VCaP (cell line): ENCODE measurements around the gene ZDHHC11.
"Not testable (repeated sequence)": the region's sequence is repeated elsewhere in the genome, so short reads cannot be mapped to it uniquely, and the experiment has no call there.

Experiments
- H3K27ac ChIP-seq: fragments of 450-650 bp; 2 replicates; pipeline ENCODE4 v1.5.1; 2017
- TF ChIP-seq, protein P1 (sequence below): fragments of 450-650 bp; conservative IDR thresholded peaks from 2 replicates; pipeline ENCODE4 v1.5.1; 2017; ENCODE audit warnings: mild to moderate bottlenecking, moderate library complexity

The ZDHHC11 gene

DNA sequence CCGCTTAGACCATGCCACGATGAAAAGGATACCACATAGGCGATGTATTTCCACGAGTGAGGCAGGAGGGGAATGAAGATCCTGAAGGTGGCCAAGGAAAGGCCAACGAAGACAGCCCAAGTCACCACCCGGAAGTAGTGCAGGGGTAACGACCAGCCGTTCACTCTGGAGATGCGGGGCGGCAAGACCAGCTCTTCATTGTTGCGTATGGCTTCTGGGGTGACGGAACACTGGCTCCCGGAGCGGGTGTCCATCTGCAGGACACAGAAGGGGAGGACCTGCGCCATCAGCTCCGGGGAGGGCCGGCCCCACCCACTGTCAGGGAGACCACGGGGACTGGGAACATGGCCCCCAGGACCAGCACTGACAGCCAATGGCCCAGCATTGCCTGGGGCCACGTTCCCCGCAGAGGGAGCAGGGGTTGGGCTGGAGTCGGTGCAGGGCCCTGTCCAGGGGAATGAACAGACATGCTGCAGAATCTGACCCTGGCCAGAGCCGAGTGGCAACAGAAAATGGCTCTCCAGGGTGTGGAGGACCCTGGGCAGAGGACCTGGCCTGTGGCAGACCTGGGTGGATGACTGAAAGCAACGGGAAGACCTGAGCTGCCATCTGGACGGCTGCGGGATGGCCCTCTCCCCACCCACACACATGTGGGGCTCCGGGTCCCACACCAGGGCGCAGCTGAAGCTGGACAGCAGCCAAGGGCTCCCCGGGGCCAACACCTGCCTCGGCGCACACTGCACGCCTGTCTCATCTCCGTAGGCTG, 83.9 kb downstream of the ZDHHC11 start:
- TF ChIP-seq, protein P1, sequence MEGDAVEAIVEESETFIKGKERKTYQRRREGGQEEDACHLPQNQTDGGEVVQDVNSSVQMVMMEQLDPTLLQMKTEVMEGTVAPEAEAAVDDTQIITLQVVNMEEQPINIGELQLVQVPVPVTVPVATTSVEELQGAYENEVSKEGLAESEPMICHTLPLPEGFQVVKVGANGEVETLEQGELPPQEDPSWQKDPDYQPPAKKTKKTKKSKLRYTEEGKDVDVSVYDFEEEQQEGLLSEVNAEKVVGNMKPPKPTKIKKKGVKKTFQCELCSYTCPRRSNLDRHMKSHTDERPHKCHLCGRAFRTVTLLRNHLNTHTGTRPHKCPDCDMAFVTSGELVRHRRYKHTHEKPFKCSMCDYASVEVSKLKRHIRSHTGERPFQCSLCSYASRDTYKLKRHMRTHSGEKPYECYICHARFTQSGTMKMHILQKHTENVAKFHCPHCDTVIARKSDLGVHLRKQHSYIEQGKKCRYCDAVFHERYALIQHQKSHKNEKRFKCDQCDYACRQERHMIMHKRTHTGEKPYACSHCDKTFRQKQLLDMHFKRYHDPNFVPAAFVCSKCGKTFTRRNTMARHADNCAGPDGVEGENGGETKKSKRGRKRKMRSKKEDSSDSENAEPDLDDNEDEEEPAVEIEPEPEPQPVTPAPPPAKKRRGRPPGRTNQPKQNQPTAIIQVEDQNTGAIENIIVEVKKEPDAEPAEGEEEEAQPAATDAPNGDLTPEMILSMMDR: no peak
- no peak overlapping the region for H3K27ac ChIP-seq

DNA sequence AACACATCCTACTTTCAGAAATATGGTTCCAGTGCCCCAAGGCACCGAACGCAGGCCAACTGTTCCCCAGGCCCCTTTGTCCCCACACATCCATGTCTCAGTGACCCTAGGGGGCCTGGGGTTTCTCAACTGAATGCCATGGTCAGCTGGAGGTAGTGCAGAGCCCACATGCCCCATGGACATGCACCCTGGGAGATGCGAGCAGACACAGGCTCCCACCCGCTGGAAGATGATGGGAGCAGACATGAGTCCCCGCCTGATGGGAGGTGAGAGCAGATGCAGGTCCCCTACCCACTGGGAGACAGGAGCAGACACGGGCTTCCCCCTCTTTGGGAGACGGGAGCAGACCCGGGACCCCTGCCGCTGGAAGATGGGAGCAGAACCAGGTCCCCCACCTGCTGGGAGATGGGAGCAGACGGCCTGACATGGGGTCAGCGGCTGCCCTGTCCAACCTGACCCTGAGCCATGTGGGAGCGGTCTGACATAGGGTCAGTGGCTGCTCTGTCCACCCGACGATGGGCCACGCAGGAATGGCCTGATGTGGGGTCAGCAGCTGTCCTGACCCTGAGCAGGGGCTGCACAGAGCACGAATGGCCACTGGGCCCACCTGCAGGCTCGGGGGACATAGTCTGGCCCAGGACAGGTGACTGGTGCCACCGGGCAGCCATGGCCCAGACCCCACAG, 84.7 kb downstream of the ZDHHC11 start:
- TF ChIP-seq, protein P1: no peak
- H3K27ac ChIP-seq: no peak overlapping the region

DNA sequence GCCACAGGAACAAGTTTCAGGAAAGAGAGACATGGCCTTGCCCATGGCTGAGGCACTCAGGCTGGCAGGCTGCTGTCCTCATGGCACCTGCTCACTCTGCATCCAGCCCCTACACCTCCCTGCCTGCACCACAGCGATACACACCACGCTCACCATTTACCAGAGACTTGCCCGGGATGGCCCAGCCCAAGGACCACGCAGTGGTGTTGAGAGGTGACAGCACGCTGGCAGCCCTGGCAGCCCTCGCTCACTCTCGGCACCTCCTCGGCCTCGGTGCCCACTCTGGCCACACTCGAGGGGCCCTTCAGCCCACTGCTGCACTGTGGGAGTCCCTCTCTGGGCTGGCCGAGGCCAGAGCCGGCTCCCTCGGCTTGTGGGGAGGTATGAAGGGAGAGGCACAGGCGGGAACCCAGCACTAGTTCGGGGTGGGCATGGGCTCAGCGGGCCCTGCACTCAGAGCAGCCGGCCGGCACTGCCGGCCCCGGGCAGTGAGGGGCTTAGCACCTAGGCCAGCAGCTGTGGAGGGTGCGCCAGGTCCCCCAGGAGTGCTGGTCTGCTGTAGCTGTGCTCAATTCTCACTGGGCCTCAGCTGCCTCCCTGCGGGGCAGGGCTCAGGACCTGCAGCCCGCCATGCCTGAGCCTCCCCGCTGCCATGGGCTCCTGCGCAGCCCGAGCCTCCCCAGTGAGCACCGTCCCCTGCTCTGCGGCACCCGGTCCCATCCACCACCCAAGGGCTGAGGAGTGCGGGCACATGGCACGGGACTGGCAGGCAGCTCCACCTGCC, 86.6 kb downstream of the ZDHHC11 start:
- TF ChIP-seq, protein P1: no peak

DNA sequence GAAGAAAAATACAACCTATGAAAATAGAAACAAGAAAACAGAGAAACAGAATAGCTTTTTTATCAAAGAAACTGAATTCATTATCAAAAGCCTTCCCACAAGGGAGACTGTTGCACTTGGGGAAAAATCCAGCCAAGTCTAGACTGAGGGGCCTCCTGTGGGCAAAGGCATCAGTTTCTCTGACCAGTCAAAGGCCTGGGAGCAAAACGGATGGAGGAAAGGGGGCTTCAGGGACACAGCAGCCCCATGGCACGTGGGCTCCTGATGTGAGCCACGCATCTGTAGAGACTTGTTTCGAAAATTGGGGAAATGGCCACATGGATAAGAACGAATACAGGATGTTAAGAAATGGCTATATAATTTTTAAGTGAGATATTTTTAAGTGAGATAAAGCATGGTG, 87.4 kb downstream of the ZDHHC11 start:
- TF ChIP-seq, protein P1: no peak
- H3K27ac ChIP-seq: no peak overlapping the region

More for the DNA sequence above, 86.6 kb downstream of the ZDHHC11 start:
- H3K27ac ChIP-seq: no peak overlapping the region

DNA sequence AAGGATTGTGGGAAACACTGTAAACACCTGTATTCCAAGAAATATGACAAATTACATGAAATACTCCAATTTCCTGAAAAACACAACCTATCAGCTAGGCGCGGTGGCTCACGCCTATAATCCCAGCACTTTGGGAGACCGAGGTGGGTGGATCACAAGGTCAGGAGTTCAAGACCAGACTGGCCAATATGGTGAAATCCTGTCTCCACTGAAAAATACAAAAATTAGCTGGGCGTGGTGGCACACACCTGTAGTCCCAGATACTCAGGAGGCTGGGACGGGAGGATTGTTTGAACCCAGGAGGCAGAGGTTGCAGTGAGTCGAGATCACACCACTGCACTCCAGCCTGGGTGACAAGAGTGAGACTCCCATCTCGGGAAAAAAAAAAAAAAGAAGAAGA, 87.8 kb downstream of the ZDHHC11 start:
- not testable (repeated sequence) for H3K27ac ChIP-seq

DNA sequence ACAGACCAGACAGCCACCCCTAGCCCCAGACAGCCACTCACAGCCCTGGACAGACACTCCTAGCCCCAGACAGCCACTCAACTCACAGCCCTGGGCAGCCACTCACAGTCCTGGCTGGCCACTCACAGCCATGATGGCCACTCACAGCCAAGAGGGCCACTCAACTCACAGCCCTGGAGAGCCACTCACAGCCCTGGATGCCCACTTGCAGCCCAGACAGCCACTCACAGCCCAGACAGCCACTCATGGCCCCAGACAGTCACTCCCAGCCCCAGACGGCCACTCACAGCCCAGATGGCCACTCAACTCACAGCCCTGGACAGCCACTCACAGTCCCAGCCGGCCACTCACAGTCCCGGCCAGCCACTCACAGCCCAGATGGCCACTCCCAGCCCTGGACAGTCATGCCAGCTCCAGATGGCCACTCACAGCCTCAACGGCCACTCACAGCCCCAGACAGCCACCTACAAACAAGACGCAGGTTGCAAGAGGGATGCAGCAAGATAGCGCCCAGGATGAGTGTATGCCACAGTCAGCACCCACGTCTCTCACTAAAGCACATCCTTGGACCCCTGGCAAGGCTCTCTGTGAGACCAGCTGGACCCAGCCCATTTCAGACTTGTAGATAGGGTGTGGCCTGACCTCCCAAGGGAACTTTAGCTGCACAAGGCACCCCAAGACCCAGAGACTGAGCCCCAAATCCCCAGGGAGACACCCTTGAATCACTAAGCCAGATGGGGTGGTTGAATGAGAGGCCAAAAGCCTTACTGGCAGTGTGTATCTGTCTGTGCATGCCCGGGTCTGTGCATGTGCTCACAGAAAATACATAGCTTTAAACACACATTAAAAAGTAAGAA, 88.7 kb downstream of the ZDHHC11 start:
- TF ChIP-seq, protein P1: no peak
- no peak overlapping the region for H3K27ac ChIP-seq

DNA sequence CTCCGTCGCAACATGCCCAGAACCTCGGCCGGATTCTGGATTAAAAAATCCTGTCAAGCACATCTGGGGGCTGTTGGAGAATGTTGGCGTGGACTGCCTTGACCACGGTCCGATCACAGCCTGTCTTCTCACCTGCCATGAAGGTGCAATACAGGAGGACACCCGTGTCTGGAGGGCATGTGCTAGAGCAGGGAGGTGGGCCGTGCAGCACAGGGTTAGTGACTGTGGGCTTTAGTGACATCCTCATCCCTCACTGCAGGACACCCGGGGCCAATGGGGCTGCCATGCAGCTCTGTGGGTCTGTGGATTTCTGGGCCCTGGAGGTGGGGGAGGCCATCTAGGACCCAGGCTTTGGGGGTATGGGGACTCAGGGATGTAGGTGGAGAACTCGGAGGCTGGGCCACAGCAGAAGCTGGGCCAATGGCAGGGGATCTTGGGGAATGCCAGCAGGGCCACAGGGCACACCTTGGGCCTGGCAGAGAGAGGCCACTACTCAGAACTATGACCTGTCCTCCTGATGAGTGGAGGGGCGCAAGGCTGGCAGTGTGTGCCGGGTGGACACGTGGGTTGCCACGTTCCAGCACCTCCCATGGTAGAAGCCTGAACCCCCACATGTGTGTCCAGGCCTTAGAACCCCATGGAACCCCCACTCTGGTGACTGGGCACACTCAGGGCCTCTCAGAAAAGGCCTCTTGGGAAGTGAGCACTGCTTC, 89.6 kb downstream of the ZDHHC11 start:
- TF ChIP-seq, protein P1: no peak
- no peak overlapping the region for H3K27ac ChIP-seq
